ENCODE measurements around the gene SH2B3.

DNA sequence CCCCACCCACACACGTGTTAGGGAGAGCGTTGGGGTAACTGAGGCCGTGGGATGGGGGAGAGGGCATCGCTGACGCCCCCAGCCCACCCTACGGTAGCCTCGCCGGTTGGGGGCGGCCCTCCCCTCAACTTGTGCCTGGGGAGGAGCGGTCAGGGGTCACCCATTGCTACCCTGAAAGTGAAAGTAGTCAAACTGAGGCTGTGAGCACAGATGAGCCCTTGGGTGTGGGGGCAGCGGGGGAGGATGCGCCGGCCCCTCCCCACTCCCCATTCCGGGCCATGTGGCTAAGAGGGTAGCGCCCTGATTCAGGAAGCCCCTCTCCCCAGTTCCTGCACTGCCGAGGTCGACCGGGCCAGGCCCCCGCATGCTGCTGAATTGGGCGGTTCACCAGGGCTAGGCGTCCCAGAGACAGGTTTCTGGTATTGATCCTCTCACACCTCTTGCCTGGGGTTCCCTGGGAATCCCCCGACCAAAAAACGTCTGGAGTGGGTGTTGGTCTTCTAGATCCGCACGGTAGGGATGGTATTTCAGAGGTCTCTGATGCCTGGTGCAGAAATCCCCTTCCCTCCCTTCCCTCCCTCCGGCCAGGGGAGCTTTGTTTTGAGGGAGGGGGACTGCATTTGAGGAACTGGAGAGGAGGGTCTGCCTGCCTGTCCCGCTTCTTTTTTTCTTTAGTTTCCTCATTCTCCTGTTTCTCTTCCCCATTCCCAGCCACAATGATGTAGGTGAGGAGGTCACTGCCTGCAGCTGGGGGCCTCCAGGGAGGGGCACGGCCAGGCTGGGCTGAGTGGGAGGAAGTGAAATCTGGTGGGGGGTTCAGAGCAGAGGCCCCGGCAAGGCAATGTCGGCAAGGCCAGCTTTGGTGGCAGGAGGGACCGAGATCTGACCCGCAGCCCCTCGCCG is 1.0 kb downstream of the SH2B3 start:
- TF ChIP-seq, protein P1, sequence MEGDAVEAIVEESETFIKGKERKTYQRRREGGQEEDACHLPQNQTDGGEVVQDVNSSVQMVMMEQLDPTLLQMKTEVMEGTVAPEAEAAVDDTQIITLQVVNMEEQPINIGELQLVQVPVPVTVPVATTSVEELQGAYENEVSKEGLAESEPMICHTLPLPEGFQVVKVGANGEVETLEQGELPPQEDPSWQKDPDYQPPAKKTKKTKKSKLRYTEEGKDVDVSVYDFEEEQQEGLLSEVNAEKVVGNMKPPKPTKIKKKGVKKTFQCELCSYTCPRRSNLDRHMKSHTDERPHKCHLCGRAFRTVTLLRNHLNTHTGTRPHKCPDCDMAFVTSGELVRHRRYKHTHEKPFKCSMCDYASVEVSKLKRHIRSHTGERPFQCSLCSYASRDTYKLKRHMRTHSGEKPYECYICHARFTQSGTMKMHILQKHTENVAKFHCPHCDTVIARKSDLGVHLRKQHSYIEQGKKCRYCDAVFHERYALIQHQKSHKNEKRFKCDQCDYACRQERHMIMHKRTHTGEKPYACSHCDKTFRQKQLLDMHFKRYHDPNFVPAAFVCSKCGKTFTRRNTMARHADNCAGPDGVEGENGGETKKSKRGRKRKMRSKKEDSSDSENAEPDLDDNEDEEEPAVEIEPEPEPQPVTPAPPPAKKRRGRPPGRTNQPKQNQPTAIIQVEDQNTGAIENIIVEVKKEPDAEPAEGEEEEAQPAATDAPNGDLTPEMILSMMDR (IDR thresholded peaks at IDR 0.05), result no peak
- TF ChIP-seq POLR2A (IDR thresholded peaks at IDR 0.05; ENCODE audit: low read depth), result no peak

Data from esophagus muscularis mucosa (tissue), 3 donors.